Endodermal cell (in vitro differentiated cells): ENCODE data around the gene COL27A1. TPM values are rescaled to one million over a fixed set of nuclear protein-coding genes. Genes with fewer than 3 reads are reported as not detected.

Source experiments
- DNase-seq: peaks from one replicate; pipeline ENCODE4 v3.0.0-alpha.2; 2017
- H3K27ac ChIP-seq: 2 replicates; pipeline ENCODE4 v1.5.1; 2013; ENCODE audit warnings: mild to moderate bottlenecking, low read depth, low read length, moderate library complexity
- H3K27me3 ChIP-seq: 2 replicates; pipeline ENCODE4 v1.6.1; 2013; ENCODE audit warnings: mild to moderate bottlenecking, low read length, moderate library complexity; ENCODE audit not compliant: insufficient read depth, control insufficient read depth, poor library complexity, severe bottlenecking
- H3K36me3 ChIP-seq: 2 replicates; pipeline ENCODE4 v1.7.0; 2013; ENCODE audit warnings: mild to moderate bottlenecking, low read length, moderate library complexity; ENCODE audit not compliant: control insufficient read depth, insufficient read depth
- H3K4me1 ChIP-seq: one replicate; pipeline ENCODE4 v1.7.0; 2013; ENCODE audit warnings: low read length; ENCODE audit not compliant: control insufficient read depth, insufficient read depth
- H3K4me3 ChIP-seq: 2 replicates; pipeline ENCODE4 v1.5.1; 2013; ENCODE audit warnings: mild to moderate bottlenecking, low read length, moderate library complexity
- H3K9ac ChIP-seq: 2 replicates; pipeline ENCODE4 v1.6.1; 2013; ENCODE audit warnings: mild to moderate bottlenecking, low read length, moderate library complexity; ENCODE audit not compliant: poor library complexity, severe bottlenecking; ENCODE audit errors: extremely low read depth
- H3K9me3 ChIP-seq: 2 replicates; pipeline ENCODE4 v1.6.1; 2013; ENCODE audit warnings: mild to moderate bottlenecking, low read length, moderate library complexity; ENCODE audit not compliant: control insufficient read depth
- H3K27ac Mint-ChIP-seq: 2 replicates; pipeline ENCODE4 v1.8.0; 2020; ENCODE audit warnings: mixed read lengths
- H3K27me3 Mint-ChIP-seq: 2 replicates; pipeline ENCODE4 v1.8.0; 2021; ENCODE audit warnings: mild to moderate bottlenecking, mixed read lengths; ENCODE audit not compliant: insufficient read depth
- H3K36me3 Mint-ChIP-seq: 2 replicates; pipeline ENCODE4 v1.8.0; 2020; ENCODE audit warnings: low read depth, mixed read lengths
- H3K4me1 Mint-ChIP-seq: 2 replicates; pipeline ENCODE4 v1.8.0; 2020; ENCODE audit warnings: mixed read lengths
- H3K4me3 Mint-ChIP-seq: 2 replicates; pipeline ENCODE4 v1.8.0; 2020; ENCODE audit warnings: mild to moderate bottlenecking, moderate library complexity, mixed read lengths
- H3K9me3 Mint-ChIP-seq: 2 replicates; pipeline ENCODE4 v1.8.0; 2020; ENCODE audit warnings: mild to moderate bottlenecking, mixed read lengths
- WGBS, 2 experiments: methylation state at CpG; one replicate each; pipeline versions ENCODE4 v1.1.5 to v1.1.7; 2013; ENCODE audit warnings: missing lambda C conversion rate in 2 of 2, mixed read lengths in 1 of 2; ENCODE audit not compliant: insufficient coverage in 1 of 2, insufficient read length in 1 of 2; 5-methylcytosine and 5-hydroxymethylcytosine counted together
- total RNA-seq, 2 donors: library from RNA; stranded (reverse); fragmentation: NEBNext Ultra II Directional in 1 of 2; extraction: Animal tissue kit (Norgen Biotek cat#: 25700) in 1 of 2; gene quantifications; 2 replicates in 1 of 2; 3 replicates in 1 of 2; pipeline ENCODE4 v1.2.1, GENCODE V29; 2021
- TF ChIP-seq, protein P1 (sequence below): fragments of 200-600 bp; sonication (generic); conservative IDR thresholded peaks from 2 replicates; pipeline ENCODE4 v1.5.0; 2021; ENCODE audit warnings: antibody characterized with exemption, mild to moderate bottlenecking

COL27A1 gene
- total RNA-seq, 2 donors from 2014 or later = 43.8 to 69.5 TPM

DNA sequence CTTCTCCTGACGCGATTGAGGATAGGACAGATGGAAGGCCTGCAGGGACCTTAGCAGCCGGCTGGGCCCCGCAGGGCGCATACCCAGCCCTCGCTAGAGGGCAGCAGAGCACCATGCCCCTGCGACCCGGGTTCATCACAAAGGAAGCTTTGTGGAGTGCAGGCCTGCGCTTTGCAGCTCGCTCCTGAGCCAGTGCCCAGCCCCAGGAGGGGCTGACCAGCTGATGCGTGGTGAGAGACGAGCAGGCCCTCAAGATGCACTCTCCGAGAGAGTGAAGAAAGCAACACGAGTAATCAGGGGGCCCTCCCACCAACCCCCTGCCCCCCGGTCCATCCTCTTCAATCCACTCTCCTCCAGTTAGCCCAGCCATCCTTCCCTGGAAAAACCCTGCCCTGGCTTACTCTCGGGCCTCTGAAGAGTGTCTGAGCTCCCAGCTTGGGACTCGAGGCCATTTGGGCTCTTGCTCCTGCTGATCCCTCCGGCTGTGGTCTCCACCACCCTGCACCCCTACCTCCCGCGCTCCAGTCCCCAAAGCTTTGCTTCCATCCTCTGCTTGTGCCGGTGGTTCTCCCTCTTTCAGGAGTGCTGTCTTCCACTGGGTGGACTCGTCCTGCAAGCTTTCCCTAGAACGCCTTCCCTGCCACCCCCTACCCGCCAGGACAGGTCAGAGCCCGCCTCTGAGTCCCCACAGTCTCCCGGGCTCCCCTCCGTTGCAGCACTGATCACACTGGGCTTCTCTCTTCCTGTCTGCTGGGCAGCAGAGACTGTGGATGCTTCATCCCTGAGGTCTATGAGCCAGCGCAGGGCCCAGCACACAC lies 47.1 kb upstream of the COL27A1 start:
- Histone ChIP-seq H3K27ac (no peak overlapping the region), H3K36me3 (no peaks in the 10 kb centered on the region), H3K9me3 (no peaks in the 10 kb centered on the region), H3K9ac (no peak overlapping the region), H3K4me3 (no peak overlapping the region), H3K27me3 (peaks cover 41% of the 10 kb centered on the region), H3K4me1 (no peaks in the 10 kb centered on the region)
- Mint-ChIP-seq H3K4me1 (peaks cover 5% of the 10 kb centered on the region), H3K9me3 (no peaks in the 10 kb centered on the region), H3K36me3 (no peaks in the 10 kb centered on the region), H3K27me3 (peaks cover 77% of the 10 kb centered on the region), H3K27ac (no peak overlapping the region), H3K4me3 (no peak overlapping the region)
- TF ChIP-seq, protein P1, sequence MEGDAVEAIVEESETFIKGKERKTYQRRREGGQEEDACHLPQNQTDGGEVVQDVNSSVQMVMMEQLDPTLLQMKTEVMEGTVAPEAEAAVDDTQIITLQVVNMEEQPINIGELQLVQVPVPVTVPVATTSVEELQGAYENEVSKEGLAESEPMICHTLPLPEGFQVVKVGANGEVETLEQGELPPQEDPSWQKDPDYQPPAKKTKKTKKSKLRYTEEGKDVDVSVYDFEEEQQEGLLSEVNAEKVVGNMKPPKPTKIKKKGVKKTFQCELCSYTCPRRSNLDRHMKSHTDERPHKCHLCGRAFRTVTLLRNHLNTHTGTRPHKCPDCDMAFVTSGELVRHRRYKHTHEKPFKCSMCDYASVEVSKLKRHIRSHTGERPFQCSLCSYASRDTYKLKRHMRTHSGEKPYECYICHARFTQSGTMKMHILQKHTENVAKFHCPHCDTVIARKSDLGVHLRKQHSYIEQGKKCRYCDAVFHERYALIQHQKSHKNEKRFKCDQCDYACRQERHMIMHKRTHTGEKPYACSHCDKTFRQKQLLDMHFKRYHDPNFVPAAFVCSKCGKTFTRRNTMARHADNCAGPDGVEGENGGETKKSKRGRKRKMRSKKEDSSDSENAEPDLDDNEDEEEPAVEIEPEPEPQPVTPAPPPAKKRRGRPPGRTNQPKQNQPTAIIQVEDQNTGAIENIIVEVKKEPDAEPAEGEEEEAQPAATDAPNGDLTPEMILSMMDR = peak; percentile 100
- DNase-seq = peak; percentile 96
- WGBS, 2 experiments = 38 to 44% methylated on average over 17 to 28 of the region's 28 CpGs

DNA sequence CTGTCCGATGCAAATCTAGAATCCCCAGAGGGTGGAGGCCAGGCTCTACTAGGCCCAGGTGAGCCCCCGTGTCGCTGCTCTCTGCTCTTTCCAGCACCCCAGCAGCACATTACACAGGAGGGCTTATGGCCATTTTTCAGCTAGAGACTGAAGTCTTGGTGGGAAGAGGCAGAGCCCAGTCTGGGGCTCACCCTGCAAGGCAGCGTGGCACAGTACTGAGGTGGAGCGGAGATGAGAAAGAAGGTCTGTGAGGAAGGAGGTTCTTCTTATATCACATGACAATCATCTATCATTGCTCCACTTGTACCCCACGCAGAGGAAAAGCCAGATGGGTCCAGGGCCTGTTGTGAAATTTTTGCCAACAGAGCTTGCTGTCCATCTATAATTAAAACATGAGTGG lies 46.2 kb upstream of the COL27A1 start:
- peak; percentile 36 for DNase-seq
- Histone ChIP-seq H3K4me1 (no peaks in the 10 kb centered on the region), H3K9me3 (no peaks in the 10 kb centered on the region), H3K9ac (no peak overlapping the region), H3K27me3 (peaks cover 43% of the 10 kb centered on the region), H3K4me3 (no peak overlapping the region), H3K36me3 (no peaks in the 10 kb centered on the region), H3K27ac (no peak overlapping the region)
- no peaks in the 10 kb centered on the region for H3K36me3 Mint-ChIP-seq
- H3K4me3 Mint-ChIP-seq = no peak overlapping the region
- no peak overlapping the region for H3K27ac Mint-ChIP-seq
- peaks cover 9% of the 10 kb centered on the region for H3K4me1 Mint-ChIP-seq
- TF ChIP-seq, protein P1 = no peak
- no peaks in the 10 kb centered on the region for H3K9me3 Mint-ChIP-seq
- WGBS, 2 experiments = 86 to 88% methylated on average over 4 to 6 of the region's 6 CpGs
- H3K27me3 Mint-ChIP-seq = peaks cover 76% of the 10 kb centered on the region

DNA sequence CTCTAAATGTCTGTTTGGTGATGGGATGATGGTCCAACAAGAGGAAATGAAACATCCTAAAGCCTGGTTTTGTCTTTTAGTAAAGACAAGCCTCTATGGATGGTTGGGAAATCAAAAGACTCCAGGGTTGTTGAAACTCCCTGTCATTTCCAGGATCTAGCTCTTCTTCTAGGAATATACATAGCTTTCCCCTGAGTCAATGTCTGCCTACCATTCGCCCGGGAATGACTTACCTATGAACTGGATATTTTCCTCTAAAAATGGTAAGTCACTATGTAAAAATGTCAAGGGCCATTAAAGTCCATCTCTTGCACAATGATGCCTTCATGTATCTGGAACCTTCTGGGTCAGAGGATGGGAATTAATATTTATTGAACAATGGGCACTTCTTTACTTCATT lies 45.2 kb upstream of the COL27A1 start:
- TF ChIP-seq, protein P1 = no peak
- Mint-ChIP-seq H3K36me3 (no peaks in the 10 kb centered on the region), H3K27me3 (peaks cover 66% of the 10 kb centered on the region), H3K4me3 (no peak overlapping the region), H3K4me1 (peaks cover 9% of the 10 kb centered on the region), H3K27ac (no peak overlapping the region), H3K9me3 (no peaks in the 10 kb centered on the region)
- 88 to 100% methylated on average over 2 of the region's 2 CpGs for whole genome bisulfite sequencing, 2 experiments
- Histone ChIP-seq H3K36me3 (no peaks in the 10 kb centered on the region), H3K27ac (no peak overlapping the region), H3K9ac (no peak overlapping the region), H3K27me3 (peaks cover 32% of the 10 kb centered on the region), H3K9me3 (no peaks in the 10 kb centered on the region), H3K4me3 (no peak overlapping the region), H3K4me1 (peaks cover under 1% of the 10 kb centered on the region)
- no peak for DNase-seq
